Measurements from ENCODE around the gene SKIC3. TPM values are rescaled to one million over a fixed set of nuclear protein-coding genes. Genes with fewer than 3 reads are reported as not detected.

Gene SKIC3
- 10 to 100 TPM; 32.1 to 39.3 TPM for total RNA-seq

GRCh38 chr5:95554647-95555548, at the start of gene SKIC3, which contains the start of gene ARSK:
Gene SKIC3 (minus strand): TSS chr5:95554977. CDS start chr5:95547150, 7,827 bp downstream.
Gene ARSK (plus strand): TSS chr5:95555101. CDS start chr5:95555279, 178 bp downstream.
- TF ChIP-seq CTCF (IDR thresholded peaks at IDR 0.05), result peak in 1 of 2 donors; percentile 52
- Histone ChIP-seq H3K4me3 (peak within 1 kb of the TSS; percentile 78 to 91), H3K9me3 (no peaks in the 10 kb centered on the region), H3K27ac (peak within 1 kb of the TSS; percentile 90 to 95), H3K27me3 (no peaks in the 10 kb centered on the region), H3K36me3 (no peaks in the 10 kb centered on the region), H3K4me1 (peaks cover 0 to 33% of the 10 kb centered on the region in 2 donors)
- peak; percentile 99 for DNase-seq (ENCODE audit: low spot score)

GRCh38 chr5:95600557-95600956, 45.8 kb upstream of the SKIC3 start:
- Histone ChIP-seq H3K36me3 (no peaks in the 10 kb centered on the region), H3K27ac (no peak overlapping the region), H3K4me3 (no peak overlapping the region), H3K4me1 (peaks cover 0 to 7% of the 10 kb centered on the region in 2 donors), H3K9me3 (no peaks in the 10 kb centered on the region), H3K27me3 (no peaks in the 10 kb centered on the region)
- no peak for DNase-seq (ENCODE audit: low spot score)
- no peak for TF ChIP-seq CTCF (IDR thresholded peaks at IDR 0.05)

GRCh38 chr5:95599252-95599651, 44.5 kb upstream of the SKIC3 start:
- H3K9me3 ChIP-seq, result no peaks in the 10 kb centered on the region
- no peak overlapping the region for H3K4me3 ChIP-seq
- TF ChIP-seq CTCF (IDR thresholded peaks at IDR 0.05), result no peak
- DNase-seq (ENCODE audit: low spot score), result no peak
- no peaks in the 10 kb centered on the region for H3K36me3 ChIP-seq
- no peaks in the 10 kb centered on the region for H3K27me3 ChIP-seq
- no peak overlapping the region for H3K27ac ChIP-seq
- H3K4me1 ChIP-seq, result peaks cover 0 to 7% of the 10 kb centered on the region in 2 donors

- no peak for TF ChIP-seq CTCF (IDR thresholded peaks at IDR 0.05)
- no peak for DNase-seq (ENCODE audit: low spot score)
- Histone ChIP-seq H3K27me3 (no peaks in the 10 kb centered on the region), H3K4me3 (no peak overlapping the region), H3K36me3 (no peaks in the 10 kb centered on the region), H3K4me1 (no peaks in the 10 kb centered on the region), H3K9me3 (no peaks in the 10 kb centered on the region), H3K27ac (no peak overlapping the region)
Measured at GRCh38 chr5:95595289-95595931, 40.6 kb upstream of the SKIC3 start.

GRCh38 chr5:95591490-95591901, 36.7 kb upstream of the SKIC3 start:
- Histone ChIP-seq H3K4me1 (no peaks in the 10 kb centered on the region), H3K9me3 (no peaks in the 10 kb centered on the region), H3K27ac (no peak overlapping the region), H3K4me3 (no peak overlapping the region), H3K36me3 (no peaks in the 10 kb centered on the region), H3K27me3 (no peaks in the 10 kb centered on the region)
- TF ChIP-seq CTCF (IDR thresholded peaks at IDR 0.05), result no peak
- DNase-seq (ENCODE audit: low spot score), result no peak

Measured in right atrium auricular region (tissue), 2 donors.